Stomach (tissue), 4 donors: ENCODE measurements around the gene NSD2.
"Not testable (repeated sequence)": the region's sequence is repeated elsewhere in the genome, so short reads cannot be mapped to it uniquely, and the experiment has no call there.

Experiments
- EP300 ChIP-seq: sonication (generic); formaldehyde crosslinking; IDR thresholded peaks from one replicate; pipeline ENCODE4 v1.6.1; 2017; ENCODE audit warnings: antibody characterized with exemption
- POLR2A ChIP-seq, 4 donors: fragments of 450-650 bp; IDR thresholded peaks; one replicate each; pipeline ENCODE4 v1.6.1; 2016; ENCODE audit warnings: antibody characterized with exemption in 4 of 4, control low read depth in 2 of 4, mild to moderate bottlenecking in 1 of 4, moderate library complexity in 1 of 4
- POLR2AphosphoS5 ChIP-seq, 3 donors: sonication (generic); formaldehyde crosslinking; IDR thresholded peaks; one replicate each; pipeline ENCODE4 v1.6.1; 2016; ENCODE audit warnings: antibody characterized with exemption in 3 of 3
- TF ChIP-seq, protein P1 (sequence below), 7 experiments: fragments of 450-650 bp in 4 of 7; fragments of 200-600 bp in 3 of 7; sonication (generic) in 3 of 7; IDR thresholded peaks; one replicate each; pipeline ENCODE4 v1.5.1; 2016 to 2019; ENCODE audit warnings: antibody characterized with exemption in 7 of 7, control low read depth in 2 of 7, mild to moderate bottlenecking in 1 of 7

DNA sequence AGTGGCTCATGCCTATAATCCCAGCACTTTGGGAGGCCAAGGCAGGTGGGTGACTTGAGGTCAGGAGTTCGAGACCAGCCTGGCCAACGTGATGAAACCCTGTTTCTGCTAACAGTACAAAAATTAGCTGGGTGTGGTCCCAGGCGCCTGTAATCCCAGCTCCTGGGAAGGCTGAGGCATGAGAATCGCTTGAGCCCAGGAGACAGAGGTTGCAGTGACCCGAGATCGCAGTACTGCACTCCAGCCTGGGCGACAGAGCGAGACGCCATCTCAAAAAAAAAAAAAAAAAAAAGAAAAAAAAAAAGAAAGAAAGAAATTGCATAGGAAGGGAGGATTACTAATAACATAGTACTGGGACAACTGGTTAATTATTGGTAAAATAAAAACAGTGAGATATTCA, 40.1 kb downstream of the NSD2 start:
- TF ChIP-seq, protein P1, sequence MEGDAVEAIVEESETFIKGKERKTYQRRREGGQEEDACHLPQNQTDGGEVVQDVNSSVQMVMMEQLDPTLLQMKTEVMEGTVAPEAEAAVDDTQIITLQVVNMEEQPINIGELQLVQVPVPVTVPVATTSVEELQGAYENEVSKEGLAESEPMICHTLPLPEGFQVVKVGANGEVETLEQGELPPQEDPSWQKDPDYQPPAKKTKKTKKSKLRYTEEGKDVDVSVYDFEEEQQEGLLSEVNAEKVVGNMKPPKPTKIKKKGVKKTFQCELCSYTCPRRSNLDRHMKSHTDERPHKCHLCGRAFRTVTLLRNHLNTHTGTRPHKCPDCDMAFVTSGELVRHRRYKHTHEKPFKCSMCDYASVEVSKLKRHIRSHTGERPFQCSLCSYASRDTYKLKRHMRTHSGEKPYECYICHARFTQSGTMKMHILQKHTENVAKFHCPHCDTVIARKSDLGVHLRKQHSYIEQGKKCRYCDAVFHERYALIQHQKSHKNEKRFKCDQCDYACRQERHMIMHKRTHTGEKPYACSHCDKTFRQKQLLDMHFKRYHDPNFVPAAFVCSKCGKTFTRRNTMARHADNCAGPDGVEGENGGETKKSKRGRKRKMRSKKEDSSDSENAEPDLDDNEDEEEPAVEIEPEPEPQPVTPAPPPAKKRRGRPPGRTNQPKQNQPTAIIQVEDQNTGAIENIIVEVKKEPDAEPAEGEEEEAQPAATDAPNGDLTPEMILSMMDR (IDR thresholded peaks at IDR 0.05): not testable (repeated sequence)
- TF ChIP-seq POLR2A (IDR thresholded peaks at IDR 0.05); EP300; POLR2AphosphoS5 (IDR thresholded peaks at IDR 0.05): not testable (repeated sequence)
